Activated naive CD4-positive, alpha-beta T cell treated with anti-CD3 and anti-CD28 coated beads, Interleukin-2, amount 50 U/mL, for 72 hours (primary cell): ENCODE results near the gene GRIN3A. TPM values are rescaled to one million over a fixed set of nuclear protein-coding genes. Genes with fewer than 3 reads are reported as not detected.
A peak's percentile ranks its signal among the peaks of the same experiment; 100 is the strongest.
"Not testable (repeated sequence)": the region's sequence is repeated elsewhere in the genome, so short reads cannot be mapped to it uniquely, and the experiment has no call there.

Source experiments
- ATAC-seq, 2 donors: fragments of 150-1000 bp; cut with Tn5 transposase; 2 replicates each; pipeline ENCODE4 v1.10.0; 2021; ENCODE audit warnings: mild to moderate bottlenecking in 2 of 2, moderate library complexity in 2 of 2
- DNase-seq, 2 donors: peaks; one replicate each; pipeline ENCODE4 v3.0.0; 2021 to 2022; ENCODE audit warnings: low spot score in 2 of 2
- H3K27ac Mint-ChIP-seq, 2 donors: one replicate each; pipeline ENCODE4 v1.8.0; 2022; ENCODE audit warnings: mild to moderate bottlenecking in 2 of 2, mixed read lengths in 2 of 2
- H3K36me3 Mint-ChIP-seq, 2 donors: one replicate each; pipeline ENCODE4 v1.8.0; 2022; ENCODE audit warnings: mixed read lengths in 2 of 2
- H3K9me3 Mint-ChIP-seq, 2 donors: one replicate each; pipeline ENCODE4 v1.8.0; 2022; ENCODE audit warnings: mixed read lengths in 2 of 2
- total RNA-seq, 2 donors: library from RNA; stranded (reverse); gene quantifications; one replicate each; pipeline ENCODE4 v1.2.3, GENCODE V29; 2022

GRIN3A gene
- total RNA-seq, 2 donors from 2014 or later: 0.02 TPM; not detected in 1

DNA sequence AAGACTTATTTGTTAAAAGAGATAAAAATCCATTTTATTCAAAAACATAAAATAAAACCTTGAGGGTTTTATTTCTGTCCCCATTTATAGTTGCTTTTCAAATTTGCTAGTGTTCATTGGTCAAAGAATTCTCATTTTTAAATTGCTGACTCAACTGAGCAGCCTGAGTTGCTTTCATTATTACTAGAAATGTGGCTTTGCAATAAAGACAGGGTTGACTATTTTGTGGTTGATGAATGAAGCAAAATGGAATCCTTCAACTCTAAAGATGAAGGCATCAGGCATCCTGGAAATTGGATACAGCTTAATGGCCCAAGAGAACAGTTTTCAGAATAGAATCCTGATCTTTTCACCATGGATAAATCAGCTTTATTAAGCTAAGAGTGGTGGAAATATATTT lies 119.7 kb downstream of the GRIN3A start:
- Mint-ChIP-seq H3K36me3 (no peaks in the 10 kb centered on the region), H3K9me3 (no peaks in the 10 kb centered on the region), H3K27ac (no peak overlapping the region)
- ATAC-seq (peak in 1 of 2 donors; percentile 77), DNase-seq (no peak)

DNA sequence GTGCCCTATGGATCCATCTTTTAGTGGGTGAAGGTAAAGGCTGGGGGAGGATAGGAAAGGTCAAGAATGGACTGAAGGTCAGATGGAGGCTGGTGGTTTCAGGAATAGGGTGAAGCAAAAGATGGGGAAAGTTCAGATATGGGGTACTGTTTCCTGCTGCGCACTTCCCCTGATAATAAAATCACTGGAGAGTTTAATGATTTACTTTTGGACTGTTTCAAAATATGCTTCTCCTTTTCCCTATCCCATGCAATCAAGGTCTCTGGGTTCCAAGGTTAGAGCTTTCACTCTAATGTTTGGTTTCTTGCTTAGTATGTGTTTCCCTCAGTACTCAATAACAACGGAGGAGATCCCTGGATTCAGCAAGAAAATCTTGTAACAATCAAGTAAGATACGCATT lies 132.9 kb downstream of the GRIN3A start:
- Mint-ChIP-seq H3K27ac (no peak overlapping the region), H3K9me3 (no peaks in the 10 kb centered on the region), H3K36me3 (no peaks in the 10 kb centered on the region)
- ATAC-seq (no peak), DNase-seq (no peak)

GRCh38 chr9:101604296-101604695 lies 134.2 kb downstream of the GRIN3A start:
- H3K36me3 Mint-ChIP-seq: no peaks in the 10 kb centered on the region

DNA sequence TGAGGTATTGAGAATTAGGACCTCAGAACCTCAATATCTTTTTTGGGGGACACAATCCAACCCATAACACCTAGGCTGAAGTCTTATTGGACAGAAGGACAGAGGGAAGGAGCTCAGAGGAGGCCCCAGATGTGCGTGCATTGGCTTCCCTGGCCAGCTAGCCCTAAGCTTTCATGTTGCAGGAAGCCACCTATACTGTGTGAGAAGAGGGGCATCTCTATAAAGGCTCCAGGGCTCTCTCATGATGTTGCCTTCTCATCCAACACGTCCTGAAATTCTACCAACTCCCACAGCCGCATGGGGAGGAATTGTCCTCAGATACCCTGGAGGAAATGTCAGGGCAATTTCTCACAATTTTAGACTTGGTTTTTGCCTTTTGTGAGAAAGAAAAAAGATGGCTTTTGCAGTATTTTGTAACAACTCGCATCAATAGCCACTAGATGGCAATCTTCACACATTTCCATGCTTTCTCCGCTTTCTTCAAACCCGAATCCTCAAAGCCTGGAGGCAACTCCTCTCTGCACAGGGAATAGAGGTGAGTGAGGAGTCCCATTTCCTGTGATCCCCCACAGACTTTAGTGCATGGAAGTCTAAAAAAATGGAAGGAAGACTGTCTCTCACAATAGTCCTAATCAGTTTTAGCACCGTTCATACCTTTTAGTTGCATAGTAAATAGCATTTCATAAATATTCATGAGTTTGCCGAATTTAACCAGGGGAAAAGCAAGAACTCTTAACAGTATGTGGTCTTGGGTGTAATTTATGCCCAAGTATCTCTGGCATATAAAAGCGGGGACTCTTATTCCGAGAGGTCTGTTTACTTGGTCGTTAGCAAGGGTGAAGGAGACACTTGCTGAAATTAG lies 136.3 kb downstream of the GRIN3A start:
- peak in 1 of 2 donors; percentile 13 for DNase-seq
- Mint-ChIP-seq H3K36me3 (no peaks in the 10 kb centered on the region), H3K9me3 (no peaks in the 10 kb centered on the region), H3K27ac (no peak overlapping the region)
- peak in 1 of 2 donors; percentile 70 for ATAC-seq

More at GRCh38 chr9:101604296-101604695, 134.2 kb downstream of the GRIN3A start:
- Mint-ChIP-seq H3K27ac (no peak overlapping the region), H3K9me3 (no peaks in the 10 kb centered on the region)
- no peak for DNase-seq
- no peak for ATAC-seq

GRCh38 chr9:101594796-101595195 lies 143.7 kb downstream of the GRIN3A start, which contains the start of gene PPP3R2:
Gene PPP3R2, minus strand, starts transcription at chr9:101594969. Its CDS starts 48 bp downstream, at chr9:101594921.
- ATAC-seq (no peak), DNase-seq (no peak)
- H3K27ac Mint-ChIP-seq: no peak within 1 kb of the TSS
- H3K9me3 Mint-ChIP-seq: no peaks in the 10 kb centered on the region
- H3K36me3 Mint-ChIP-seq: no peaks in the 10 kb centered on the region

DNA sequence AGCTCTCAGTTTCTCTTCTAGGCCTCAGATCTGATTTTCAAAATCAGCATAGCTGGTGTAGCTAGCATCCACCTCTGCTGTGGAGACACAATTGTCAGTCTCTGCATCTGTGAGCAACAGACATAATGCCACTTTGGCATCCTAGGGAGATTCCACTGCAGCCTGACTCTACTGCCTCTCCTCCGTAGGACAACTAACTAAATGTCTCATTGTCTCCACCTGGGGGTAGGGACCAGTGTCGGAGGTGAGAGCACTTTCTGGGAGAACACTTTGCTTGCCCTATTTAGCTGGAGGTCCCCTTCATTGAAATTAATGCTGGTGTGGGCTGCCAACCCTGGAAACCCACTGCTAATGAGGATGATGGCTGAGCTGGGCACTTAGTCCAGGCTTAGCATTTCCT lies 145.1 kb downstream of the GRIN3A start:
- Mint-ChIP-seq H3K36me3 (no peaks in the 10 kb centered on the region), H3K27ac (no peak overlapping the region), H3K9me3 (no peaks in the 10 kb centered on the region)
- DNase-seq (no peak), ATAC-seq (no peak)

GRCh38 chr9:101592788-101593187 lies 145.7 kb downstream of the GRIN3A start:
- H3K36me3 Mint-ChIP-seq: no peaks in the 10 kb centered on the region
- DNase-seq (no peak), ATAC-seq (no peak)
- H3K9me3 Mint-ChIP-seq: no peaks in the 10 kb centered on the region
- no peak overlapping the region for H3K27ac Mint-ChIP-seq

GRCh38 chr9:101591787-101592446 lies 146.5 kb downstream of the GRIN3A start:
- ATAC-seq: no peak
- H3K9me3 Mint-ChIP-seq: no peaks in the 10 kb centered on the region
- no peak for DNase-seq
- H3K36me3 Mint-ChIP-seq: no peaks in the 10 kb centered on the region
- no peak overlapping the region for H3K27ac Mint-ChIP-seq

DNA sequence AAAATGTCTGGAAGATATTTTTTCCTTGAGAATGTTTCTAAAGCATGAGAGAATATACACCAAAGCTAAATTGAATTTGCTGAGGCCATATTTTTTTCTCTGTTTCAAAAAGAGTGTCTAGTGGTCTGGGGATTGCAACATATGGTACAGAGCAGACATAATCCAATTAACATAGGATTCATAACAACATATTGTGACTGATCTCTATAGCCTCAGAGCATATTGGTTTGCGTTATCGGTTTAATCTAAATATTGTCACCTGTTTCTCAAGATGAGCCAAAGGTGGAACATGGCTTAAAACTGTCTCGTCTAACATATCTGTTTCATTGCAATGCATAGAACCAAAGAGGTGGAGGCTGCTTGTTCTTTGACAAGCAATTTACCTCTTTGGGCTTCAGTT lies 147.5 kb downstream of the GRIN3A start:
- Mint-ChIP-seq H3K27ac (no peak overlapping the region), H3K36me3 (no peaks in the 10 kb centered on the region), H3K9me3 (peaks cover 0 to 4% of the 10 kb centered on the region in 2 donors)
- DNase-seq: no peak
- ATAC-seq: no peak

GRCh38 chr9:101590074-101590473 lies 148.4 kb downstream of the GRIN3A start:
- not testable (repeated sequence) for H3K27ac Mint-ChIP-seq, H3K36me3 Mint-ChIP-seq, DNase-seq
- H3K9me3 Mint-ChIP-seq: peaks cover 3 to 12% of the 10 kb centered on the region in 2 donors
- peak in 1 of 2 donors; percentile 28 for ATAC-seq

GRCh38 chr9:101587332-101588043 lies 151.0 kb downstream of the GRIN3A start:
- ATAC-seq: no peak
- DNase-seq: no peak
- peaks cover 3 to 15% of the 10 kb centered on the region in 2 donors for H3K9me3 Mint-ChIP-seq
- no peak overlapping the region for H3K27ac Mint-ChIP-seq
- H3K36me3 Mint-ChIP-seq: no peaks in the 10 kb centered on the region

DNA sequence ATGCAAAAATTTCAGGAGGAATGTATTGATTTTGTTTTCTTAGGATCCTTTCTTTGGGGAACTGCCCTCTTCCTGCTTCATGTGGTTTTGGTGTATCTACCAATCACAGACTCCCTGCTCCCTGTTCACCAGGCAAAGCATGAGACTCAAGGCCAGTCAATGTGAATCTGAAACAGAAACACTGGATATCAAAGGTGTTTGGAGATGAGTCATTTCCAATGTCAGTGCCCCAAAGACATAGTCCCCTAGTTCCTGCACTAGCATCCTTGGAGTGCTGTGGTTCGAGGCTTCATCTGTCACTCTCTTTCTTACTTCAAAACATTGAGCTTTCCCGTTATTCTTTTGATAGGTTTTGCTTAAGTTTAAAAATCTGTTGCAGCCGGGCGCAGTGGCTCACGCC lies 151.8 kb downstream of the GRIN3A start:
- no peaks in the 10 kb centered on the region for H3K36me3 Mint-ChIP-seq
- H3K27ac Mint-ChIP-seq: no peak overlapping the region
- H3K9me3 Mint-ChIP-seq: peaks cover 3 to 15% of the 10 kb centered on the region in 2 donors
- peak in 1 of 2 donors; percentile 16 for DNase-seq
- ATAC-seq: peak; percentile 97 to 98

DNA sequence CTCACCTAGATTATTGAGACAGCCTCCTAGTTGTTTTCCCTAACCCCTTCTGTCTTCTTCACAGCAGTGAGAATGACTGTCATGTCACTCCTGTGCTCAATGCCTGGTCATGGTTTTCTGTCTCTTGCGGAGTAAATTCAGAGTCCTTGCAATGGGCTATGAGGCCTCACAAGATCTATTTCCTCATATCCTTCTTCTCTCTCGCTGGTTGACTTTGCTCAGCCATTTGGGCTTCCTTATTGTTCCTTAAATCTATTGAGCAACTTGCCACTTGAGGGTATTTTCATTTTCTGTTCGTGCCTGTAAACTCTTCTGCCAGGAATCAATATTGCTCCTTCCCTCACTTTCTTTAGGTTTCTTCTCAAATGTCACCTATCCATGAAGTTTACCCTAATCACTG lies 152.7 kb downstream of the GRIN3A start:
- Mint-ChIP-seq H3K27ac (no peak overlapping the region), H3K9me3 (peaks cover 3 to 15% of the 10 kb centered on the region in 2 donors), H3K36me3 (no peaks in the 10 kb centered on the region)
- ATAC-seq (no peak), DNase-seq (no peak)

DNA sequence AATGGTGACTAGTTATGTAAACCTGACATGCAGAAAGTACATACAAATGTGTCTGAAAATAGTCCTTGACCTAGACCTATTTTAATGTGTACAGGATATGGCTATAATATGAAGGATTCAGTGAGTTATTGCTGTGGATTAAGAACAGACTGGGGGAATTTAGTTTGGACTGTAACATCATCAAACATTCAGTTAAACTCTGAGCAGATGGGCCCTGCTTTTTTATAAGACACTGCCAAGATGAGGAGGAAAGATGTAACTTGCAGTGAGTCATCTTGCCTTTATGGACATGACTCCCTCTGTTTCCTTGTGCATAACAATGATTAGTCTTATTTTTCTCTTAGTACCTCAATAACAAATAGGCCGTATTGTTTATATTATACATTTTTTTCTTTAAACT lies 155.9 kb downstream of the GRIN3A start:
- no peak overlapping the region for H3K27ac Mint-ChIP-seq
- DNase-seq: no peak
- no peaks in the 10 kb centered on the region for H3K36me3 Mint-ChIP-seq
- no peak for ATAC-seq
- H3K9me3 Mint-ChIP-seq: peaks cover 3 to 15% of the 10 kb centered on the region in 2 donors

GRCh38 chr9:101579711-101580545 lies 158.5 kb downstream of the GRIN3A start:
- Mint-ChIP-seq H3K27ac (no peak overlapping the region), H3K9me3 (peaks cover 1 to 4% of the 10 kb centered on the region in 2 donors), H3K36me3 (no peaks in the 10 kb centered on the region)
- no peak for DNase-seq
- ATAC-seq: no peak

DNA sequence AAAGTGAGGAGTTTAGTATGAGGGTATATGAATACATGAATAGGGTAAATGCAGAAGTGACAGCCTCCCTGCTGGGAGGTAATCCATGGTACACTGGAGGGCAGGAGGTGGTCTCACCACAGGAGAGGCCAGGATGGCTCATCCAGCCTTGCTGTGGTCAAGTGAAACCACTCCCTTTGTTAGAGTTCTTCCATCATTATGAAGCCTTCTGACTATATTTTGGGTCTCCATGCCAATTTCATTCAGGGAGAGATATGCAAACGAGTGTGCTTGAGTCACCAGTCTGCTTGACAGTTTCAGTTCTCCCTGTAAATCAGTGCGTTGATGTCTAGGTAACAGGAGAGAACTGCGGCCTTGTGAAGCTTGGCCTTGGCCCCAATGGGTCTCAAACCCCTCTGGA lies 160.1 kb downstream of the GRIN3A start:
- DNase-seq (no peak), ATAC-seq (peak in 1 of 2 donors; percentile 45)
- no peaks in the 10 kb centered on the region for H3K36me3 Mint-ChIP-seq
- no peak overlapping the region for H3K27ac Mint-ChIP-seq
- peaks cover 0 to 4% of the 10 kb centered on the region in 2 donors for H3K9me3 Mint-ChIP-seq
